HepG2 (cell line): ENCODE data around the gene FAM174B. TPM values are rescaled to one million over a fixed set of nuclear protein-coding genes. Genes with fewer than 3 reads are reported as not detected.

Experiments used
- ATAC-seq: fragments of 200-7000 bp; cut with Tn5 transposase; 3 replicates; pipeline ENCODE4 v1.9.1; 2020; ENCODE audit warnings: mild to moderate bottlenecking, moderate library complexity
- BruUV-seq: library from RNA; stranded (reverse); fragments of 400-500 nt; replicated peaks from 2 replicates; lab custom pipeline; 2021; lab: Mats Ljungman, UMichigan
- CTCF ChIA-PET: fragments of 300-600 bp; formaldehyde crosslinking; extraction: SDS; loops from one replicate; lab custom pipeline; 2021; ENCODE audit warnings: low total read pairs, inconsistent platforms, low intra/inter-chr PET ratio; lab: Yijun Ruan, JAX
- POLR2A ChIA-PET: fragments of 350-600 bp; sonication (Branson Sonifier 250); formaldehyde crosslinking; loops from one replicate; lab custom pipeline; 2020; ENCODE audit warnings: antibody characterized with exemption, inconsistent platforms; lab: Yijun Ruan, JAX
- DNase-seq: peaks from one replicate; pipeline ENCODE4 v3.0.0-alpha.2; 2015; ENCODE audit warnings: low spot score
- FAIRE-seq: peaks from 3 replicates; lab custom pipeline; 2011; peaks lifted over from hg19 to GRCh38; lab: Jason Lieb, UNC
- H2AFZ ChIP-seq: one replicate; pipeline ENCODE4 v1.6.1; 2011; ENCODE audit warnings: low read length, inconsistent platforms
- H3K27ac ChIP-seq: fragments of 300-600 bp; 3 replicates; pipeline ENCODE4 v1.8.0; 2011; ENCODE audit warnings: mixed run types, mild to moderate bottlenecking, mixed read lengths, low read length, inconsistent platforms; ENCODE audit not compliant: insufficient read depth; ENCODE audit errors: extremely low read length
- H3K27me3 ChIP-seq, 2 experiments: fragments of 200-600 bp in 1 of 2; 2 replicates in 1 of 2; 3 replicates in 1 of 2; pipeline versions ENCODE4 v1.6.0 to v1.8.0; 2011; ENCODE audit warnings: low read length in 2 of 2, mild to moderate bottlenecking in 2 of 2, moderate library complexity in 2 of 2, inconsistent platforms in 1 of 2; ENCODE audit not compliant: insufficient read depth in 2 of 2, control insufficient read depth in 1 of 2
- H3K36me3 ChIP-seq, 2 experiments: fragments of 200-600 bp in 1 of 2; replicated peaks in 1 of 2; 2 replicates in 1 of 2; 3 replicates in 1 of 2; pipeline versions ENCODE4 v1.5.1 to v1.8.0; 2011; ENCODE audit warnings: low read length in 2 of 2, inconsistent platforms in 1 of 2; ENCODE audit not compliant: insufficient read depth in 2 of 2, control insufficient read depth in 1 of 2
- H3K4me1 ChIP-seq: 2 replicates; pipeline ENCODE4 v1.5.1; 2012; ENCODE audit warnings: low read length, inconsistent platforms; ENCODE audit not compliant: insufficient read depth
- H3K4me2 ChIP-seq: 2 replicates; pipeline ENCODE4 v1.6.0; 2011; ENCODE audit warnings: low read depth, low read length, inconsistent platforms
- H3K4me3 ChIP-seq, 3 experiments: fragments of 200-600 bp in 1 of 3; sonication (generic), shearing (Covaris generic) in 1 of 3; replicated peaks in 1 of 3; 2 replicates each; pipeline ENCODE4 v1.5.1; 2011 to 2016; ENCODE audit warnings: low read length in 3 of 3, inconsistent platforms in 2 of 3, low read depth in 2 of 3, mild to moderate bottlenecking in 2 of 3, control low read depth in 1 of 3, mixed read lengths in 1 of 3; ENCODE audit not compliant: insufficient read depth in 1 of 3
- H3K79me2 ChIP-seq: one replicate; pipeline ENCODE4 v1.6.1; 2011; ENCODE audit warnings: low read length, inconsistent platforms; ENCODE audit not compliant: insufficient read depth
- H3K9ac ChIP-seq: 2 replicates; pipeline ENCODE4 v1.6.0; 2011; ENCODE audit warnings: mild to moderate bottlenecking, low read depth, low read length, inconsistent platforms; ENCODE audit not compliant: insufficient read depth
- H3K9me3 ChIP-seq: 2 replicates; pipeline ENCODE4 v1.5.1; 2012; ENCODE audit warnings: mild to moderate bottlenecking, low read length
- H4K20me1 ChIP-seq: 2 replicates; pipeline ENCODE4 v1.6.0; 2011; ENCODE audit warnings: inconsistent platforms, mild to moderate bottlenecking, low read length, moderate library complexity; ENCODE audit not compliant: insufficient read depth
- AGO1 ChIP-seq: fragments of 200-400 bp; formaldehyde crosslinking; IDR thresholded peaks from 2 replicates; pipeline ENCODE4 v1.6.1; 2017; ENCODE audit warnings: mild to moderate bottlenecking, low read depth, low read length, moderate library complexity; ENCODE audit not compliant: poor library complexity, severe bottlenecking
- BORCS8-MEF2B ChIP-seq: sonication (generic); formaldehyde crosslinking; IDR thresholded peaks from 2 replicates; pipeline ENCODE4 v1.8.0; 2022; ENCODE audit warnings: mild to moderate bottlenecking, missing genetic modification reagents
- FOSL2 ChIP-seq: sonication (generic); formaldehyde crosslinking; IDR thresholded peaks from 2 replicates; pipeline ENCODE4 v1.4.0; 2020; ENCODE audit warnings: missing genetic modification reagents
- LBX2 ChIP-seq: sonication (generic); formaldehyde crosslinking; IDR thresholded peaks from 2 replicates; pipeline ENCODE4 v1.5.0; 2020; ENCODE audit warnings: missing genetic modification reagents, mild to moderate bottlenecking, borderline replicate concordance
- NR2C2 ChIP-seq: sonication (generic); formaldehyde crosslinking; IDR thresholded peaks from 2 replicates; pipeline ENCODE4 v1.4.0; 2020; ENCODE audit warnings: missing genetic modification reagents, mild to moderate bottlenecking, moderate library complexity, borderline replicate concordance
- PHB2 ChIP-seq: fragments of 450-650 bp; IDR thresholded peaks from 2 replicates; pipeline ENCODE4 v1.6.1; 2018; ENCODE audit not compliant: partially characterized antibody
- ZBTB14 ChIP-seq: sonication (generic); formaldehyde crosslinking; IDR thresholded peaks from 2 replicates; pipeline ENCODE4 v1.4.0; 2020; ENCODE audit warnings: missing genetic modification reagents
- ZHX1 ChIP-seq: sonication (generic); formaldehyde crosslinking; IDR thresholded peaks from 2 replicates; pipeline ENCODE4 v1.8.1; 2022; ENCODE audit warnings: low read depth, mild to moderate bottlenecking, missing genetic modification reagents
- WGBS: methylation state at CpG from one replicate; pipeline ENCODE4 v1.1.6; 2017; ENCODE audit warnings: low lambda C conversion rate; 5-methylcytosine and 5-hydroxymethylcytosine counted together
- in situ Hi-C: cut with HindIII; loops from 2 replicates; pipeline ENCODE4 v1.10.0; 2017; ENCODE audit warnings: low pct_unique_long_range_greater_than_20kb; ENCODE audit not compliant: extremely low pct_ligation_motif_present
- intact Hi-C: fragments of 100-400 bp; cut with micrococcal nuclease; formaldehyde crosslinking; loops from one replicate; pipeline ENCODE4 v1.10.0; 2022; ENCODE audit not compliant: unreplicated experiment
- polyA plus RNA-seq, 8 experiments: library from polyadenylated mRNA; depleted of rRNA in 3 of 8; stranded (reverse) in 7 of 8; unstranded in 1 of 8; fragments of >200 nt; fragmentation: Illumina TruSeq in 4 of 8; extraction: Trizol in 4 of 8; gene quantifications; 2 replicates each; pipeline versions ENCODE4 v1.2.1 to v1.2.3, GENCODE V29; 2011 to 2016; ENCODE audit warnings: low read depth in 4 of 8, missing spikeins in 1 of 8, mixed read lengths in 1 of 8; ENCODE audit not compliant: insufficient read depth in 1 of 8
- total RNA-seq, 5 experiments: library from RNA; depleted of rRNA; stranded (reverse); fragments of >200 nt; fragmentation: Illumina TruSeq; extraction: Trizol; gene quantifications; 2 replicates each; pipeline ENCODE4 v1.2.3, GENCODE V29; 2016; ENCODE audit warnings: low read depth in 1 of 5

FAM174B gene
- total and polyA plus RNA-seq, 2 of the 13 experiments (the other 11 are each of a cell fraction or from before 2014, with no cell fraction given) = 0.90 to 2.1 TPM

GRCh38 chr15:92693691-92694331 lies 38.2 kb upstream of the FAM174B start (continued):
- TF ChIP-seq ZHX1 = no peak
- peak; percentile 32; the same call in 1 of the 2 replicates for TF ChIP-seq FOSL2

GRCh38 chr15:92690395-92690794 lies 34.8 kb upstream of the FAM174B start:
- no peak for ATAC-seq
- Histone ChIP-seq H3K4me3 (no peak overlapping the region), H3K27me3 (peaks cover 0 to 12% of the 10 kb centered on the region in 2 experiments; a peak in 2 of 5 replicates), H3K4me1 (no peaks in the 10 kb centered on the region), H3K4me2 (no peak overlapping the region), H3K79me2 (no peaks in the 10 kb centered on the region), H3K9me3 (no peaks in the 10 kb centered on the region), H4K20me1 (no peaks in the 10 kb centered on the region), H3K36me3 (no peaks in the 10 kb centered on the region), H3K27ac (no peak overlapping the region), H3K9ac (no peak overlapping the region), H2AFZ (no peak overlapping the region)
- no peak for TF ChIP-seq AGO1
- TF ChIP-seq LBX2 (CRISPR knock-in tag) = no peak
- TF ChIP-seq PHB2 = no peak
- no peak for TF ChIP-seq BORCS8-MEF2B (CRISPR knock-in tag)
- no peak for TF ChIP-seq ZBTB14
- no peak for TF ChIP-seq NR2C2 (CRISPR knock-in tag)
- no peak for FAIRE-seq
- WGBS = 0% methylated on average over 3 of the region's 3 CpGs
- in situ Hi-C loops = loop anchor here (25.0 kb wide), 1 partner anchor 603 kb away; no protein-coding TSS in a partner anchor
- intact Hi-C loops = no loop called here
- ChIA-PET CTCF (no interaction called here), POLR2A (no interaction called here)
- BruUV-seq = no TSS peak
- no peak for DNase-seq
